Chondrocyte (in vitro differentiated cells): ENCODE measurements around the gene BMP7. TPM values are rescaled to one million over a fixed set of nuclear protein-coding genes. Genes with fewer than 3 reads are reported as not detected.

Experiments
- DNase-seq: peaks from one replicate; pipeline ENCODE4 v3.0.0; 2021; ENCODE audit warnings: mixed read lengths, low spot score
- H3K27ac Mint-ChIP-seq: one replicate; pipeline ENCODE4 v1.8.0; 2021; ENCODE audit warnings: mild to moderate bottlenecking, moderate library complexity, mixed read lengths; ENCODE audit not compliant: unreplicated experiment
- H3K27me3 Mint-ChIP-seq: 2 replicates; pipeline ENCODE4 v1.8.0; 2021; ENCODE audit warnings: low read depth, mixed read lengths
- H3K36me3 Mint-ChIP-seq: 2 replicates; pipeline ENCODE4 v1.8.0; 2021; ENCODE audit warnings: low read depth, mixed read lengths
- H3K4me1 Mint-ChIP-seq: 2 replicates; pipeline ENCODE4 v1.8.0; 2021; ENCODE audit warnings: low read depth, mild to moderate bottlenecking, mixed read lengths
- H3K4me3 Mint-ChIP-seq: one replicate; pipeline ENCODE4 v1.8.0; 2021; ENCODE audit warnings: mild to moderate bottlenecking, moderate library complexity, mixed read lengths; ENCODE audit not compliant: unreplicated experiment
- H3K9me3 Mint-ChIP-seq: 2 replicates; pipeline ENCODE4 v1.8.0; 2021; ENCODE audit warnings: low read depth, mixed read lengths
- total RNA-seq: library from RNA; stranded (reverse); gene quantifications from 3 replicates; pipeline ENCODE4 v1.2.1, GENCODE V29; 2021
- TF ChIP-seq, protein P1 (sequence below): fragments of 200-600 bp; sonication (generic); IDR thresholded peaks from 2 replicates; pipeline ENCODE4 v1.5.0; 2021; ENCODE audit warnings: antibody characterized with exemption, mild to moderate bottlenecking, moderate library complexity

BMP7 gene
- total RNA-seq, 1 donor from 2014 or later: not detected

DNA sequence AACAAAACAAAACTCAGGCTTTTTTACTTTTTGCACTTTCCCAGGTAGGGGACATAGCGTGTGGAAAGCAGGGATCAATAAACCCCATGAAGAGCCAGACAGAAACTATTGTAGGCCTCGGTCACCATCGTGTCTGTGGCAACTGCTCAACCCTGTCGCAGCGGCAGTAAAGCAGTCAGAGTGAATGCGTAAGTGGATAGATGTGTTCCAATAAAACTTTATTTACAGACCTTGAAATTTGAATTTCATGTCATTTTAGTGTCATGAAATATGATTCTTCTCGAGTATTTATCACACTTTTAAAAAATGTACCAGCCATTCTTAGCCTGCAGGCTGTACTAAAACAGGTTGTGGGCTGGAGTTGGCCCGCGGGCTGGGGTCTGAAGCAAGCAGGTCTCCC is 14.5 kb downstream of the BMP7 start:
- Mint-ChIP-seq H3K27ac (no peak overlapping the region), H3K4me3 (no peak overlapping the region), H3K4me1 (peaks cover 14% of the 10 kb centered on the region), H3K9me3 (peaks cover 3% of the 10 kb centered on the region), H3K27me3 (peaks cover 3% of the 10 kb centered on the region), H3K36me3 (no peaks in the 10 kb centered on the region)
- no peak for DNase-seq
- TF ChIP-seq, protein P1, sequence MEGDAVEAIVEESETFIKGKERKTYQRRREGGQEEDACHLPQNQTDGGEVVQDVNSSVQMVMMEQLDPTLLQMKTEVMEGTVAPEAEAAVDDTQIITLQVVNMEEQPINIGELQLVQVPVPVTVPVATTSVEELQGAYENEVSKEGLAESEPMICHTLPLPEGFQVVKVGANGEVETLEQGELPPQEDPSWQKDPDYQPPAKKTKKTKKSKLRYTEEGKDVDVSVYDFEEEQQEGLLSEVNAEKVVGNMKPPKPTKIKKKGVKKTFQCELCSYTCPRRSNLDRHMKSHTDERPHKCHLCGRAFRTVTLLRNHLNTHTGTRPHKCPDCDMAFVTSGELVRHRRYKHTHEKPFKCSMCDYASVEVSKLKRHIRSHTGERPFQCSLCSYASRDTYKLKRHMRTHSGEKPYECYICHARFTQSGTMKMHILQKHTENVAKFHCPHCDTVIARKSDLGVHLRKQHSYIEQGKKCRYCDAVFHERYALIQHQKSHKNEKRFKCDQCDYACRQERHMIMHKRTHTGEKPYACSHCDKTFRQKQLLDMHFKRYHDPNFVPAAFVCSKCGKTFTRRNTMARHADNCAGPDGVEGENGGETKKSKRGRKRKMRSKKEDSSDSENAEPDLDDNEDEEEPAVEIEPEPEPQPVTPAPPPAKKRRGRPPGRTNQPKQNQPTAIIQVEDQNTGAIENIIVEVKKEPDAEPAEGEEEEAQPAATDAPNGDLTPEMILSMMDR: no peak

DNA sequence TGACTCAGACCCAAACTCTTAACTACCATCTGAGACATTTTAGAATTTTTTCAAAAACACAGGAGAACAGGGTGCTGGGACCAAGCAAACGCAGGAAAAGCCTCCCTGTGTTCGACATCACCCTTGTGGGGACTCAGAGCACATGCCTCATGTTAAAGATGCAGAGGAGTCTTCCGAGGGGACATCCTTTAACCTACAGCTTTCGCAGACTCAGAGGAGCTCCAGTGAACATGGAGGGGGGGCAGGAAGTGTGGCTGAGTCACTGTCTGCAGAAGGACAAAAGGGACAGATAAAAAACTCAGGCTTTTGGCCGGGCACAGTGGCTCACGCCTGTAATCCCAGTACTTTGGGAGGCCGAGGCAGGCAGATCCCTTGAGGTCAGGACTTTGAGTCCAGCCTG is 15.1 kb downstream of the BMP7 start:
- Mint-ChIP-seq H3K27ac (no peak overlapping the region), H3K27me3 (peaks cover 2% of the 10 kb centered on the region), H3K36me3 (no peaks in the 10 kb centered on the region), H3K4me3 (no peak overlapping the region), H3K9me3 (peaks cover 3% of the 10 kb centered on the region), H3K4me1 (peaks cover 14% of the 10 kb centered on the region)
- no peak for DNase-seq
- TF ChIP-seq, protein P1: no peak

DNA sequence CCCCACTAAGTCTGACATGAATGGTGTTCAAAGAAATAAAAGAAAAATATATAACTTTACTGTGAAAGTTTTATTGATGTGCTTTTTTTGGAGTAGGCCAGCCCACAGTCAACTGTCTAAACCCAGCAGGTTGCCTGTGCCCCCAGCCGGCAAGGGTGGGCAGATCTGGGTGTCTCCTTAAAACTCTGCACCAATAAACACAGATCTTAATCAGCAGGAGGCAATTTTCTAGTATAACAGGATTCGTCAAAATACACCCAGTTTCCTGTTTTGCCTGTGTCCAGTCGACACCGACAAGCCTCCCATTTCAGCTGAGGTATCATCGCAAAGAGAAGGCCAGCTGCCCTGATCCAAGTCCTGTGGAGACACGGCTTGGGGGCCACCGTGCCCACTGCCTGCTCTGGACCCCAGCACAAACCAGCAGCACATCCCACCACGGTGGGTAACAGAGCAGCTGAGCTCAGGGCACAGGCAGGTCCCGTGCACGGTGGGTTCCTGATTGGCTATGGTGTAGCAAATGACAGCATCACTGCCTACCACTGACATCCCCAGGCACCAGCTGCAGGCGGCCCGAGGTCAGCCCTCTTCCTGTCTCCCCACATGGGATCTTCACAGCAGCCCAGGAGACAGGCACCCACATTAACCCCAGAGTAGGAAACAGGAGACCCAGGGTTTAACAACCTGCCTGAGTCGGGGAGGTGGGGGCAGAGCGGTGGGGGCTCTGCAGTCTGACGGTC is 15.7 kb downstream of the BMP7 start:
- Mint-ChIP-seq H3K4me1 (peaks cover 14% of the 10 kb centered on the region), H3K36me3 (no peaks in the 10 kb centered on the region), H3K9me3 (peaks cover 3% of the 10 kb centered on the region), H3K27ac (no peak overlapping the region), H3K27me3 (peaks cover 2% of the 10 kb centered on the region), H3K4me3 (no peak overlapping the region)
- no peak for DNase-seq
- TF ChIP-seq, protein P1: no peak

DNA sequence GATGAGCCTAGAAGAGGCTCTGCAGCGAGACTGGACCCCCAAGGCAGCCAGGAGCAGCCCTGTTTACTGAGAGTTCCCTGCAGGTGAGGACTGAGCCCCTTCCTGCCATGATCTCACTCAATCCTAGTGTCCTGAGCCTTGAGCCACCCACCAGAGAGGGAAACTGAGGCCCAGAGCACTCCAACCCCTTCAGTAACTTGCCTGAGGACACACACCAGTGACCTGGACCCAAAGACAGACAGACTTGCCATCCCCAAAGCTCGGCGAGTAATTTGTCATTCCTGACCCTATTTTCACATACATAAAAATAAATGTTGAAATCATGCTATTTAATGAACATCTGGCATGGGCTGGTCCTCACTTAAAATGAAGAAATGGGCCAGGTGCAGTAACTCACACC is 16.7 kb downstream of the BMP7 start:
- Mint-ChIP-seq H3K4me3 (no peak overlapping the region), H3K36me3 (no peaks in the 10 kb centered on the region), H3K27me3 (peaks cover 2% of the 10 kb centered on the region), H3K4me1 (peaks cover 14% of the 10 kb centered on the region), H3K9me3 (peaks cover 3% of the 10 kb centered on the region), H3K27ac (no peak overlapping the region)
- TF ChIP-seq, protein P1: no peak
- DNase-seq: no peak

DNA sequence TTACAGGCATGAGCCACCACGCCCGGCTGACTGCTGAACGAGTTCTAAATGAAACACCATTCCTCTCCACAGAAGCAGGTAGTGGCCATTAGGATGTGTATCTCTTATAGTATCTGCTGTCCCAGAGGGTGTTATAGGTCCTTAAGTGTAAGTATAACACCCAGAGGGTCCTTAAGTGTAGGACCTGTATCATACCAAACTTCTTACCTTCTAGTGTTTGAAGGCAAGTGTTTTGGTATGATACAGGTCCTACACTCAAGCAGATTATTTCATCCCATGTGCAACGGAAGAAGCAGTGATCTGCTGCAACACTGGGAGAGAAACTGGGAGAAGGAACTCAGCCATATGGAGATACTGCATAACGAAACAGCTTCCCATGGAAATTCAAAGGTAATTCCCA is 17.4 kb downstream of the BMP7 start:
- Mint-ChIP-seq H3K36me3 (no peaks in the 10 kb centered on the region), H3K9me3 (peaks cover 3% of the 10 kb centered on the region), H3K4me1 (peaks cover 14% of the 10 kb centered on the region), H3K27me3 (peaks cover 2% of the 10 kb centered on the region), H3K27ac (no peak overlapping the region), H3K4me3 (no peak overlapping the region)
- no peak for DNase-seq
- TF ChIP-seq, protein P1: no peak
